ENCODE data around the gene HMMR.
A peak's percentile ranks its signal among the peaks of the same experiment; 100 is the strongest.

The HMMR gene

DNA sequence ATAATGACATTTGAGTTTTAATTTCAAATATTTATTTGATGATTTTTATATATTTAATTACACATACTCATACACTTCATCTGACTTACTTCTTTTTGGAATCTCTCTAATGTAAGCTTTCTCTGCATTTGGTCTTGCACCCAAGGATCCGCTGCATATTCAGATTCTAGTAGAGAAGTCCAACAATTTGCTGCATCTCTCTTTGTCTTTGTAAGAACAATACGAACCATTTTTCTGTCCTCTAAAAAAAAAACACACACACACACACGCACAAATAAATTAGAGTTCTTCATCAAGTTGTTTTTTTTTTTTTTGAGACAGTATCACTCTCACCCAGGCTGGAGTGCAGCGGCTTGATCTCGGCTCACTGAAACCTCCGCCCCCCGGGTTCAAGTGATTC is 3.6 kb upstream of the HMMR start:
- Histone ChIP-seq H3K27ac (no peak overlapping the region), H3K9me3 (ENCODE audit: control insufficient read depth, low read length) (no peaks in the 10 kb centered on the region), H3K36me3 (ENCODE audit: control insufficient read depth, insufficient read depth, low read length) (no peaks in the 10 kb centered on the region), H2AFZ (no peak overlapping the region), H3K4me2 (ENCODE audit: low read length) (no peak overlapping the region), H3K27me3 (ENCODE audit: control insufficient read depth, insufficient read depth, low read length) (no peaks in the 10 kb centered on the region), H3K9ac (no peak overlapping the region), H3K79me2 (no peaks in the 10 kb centered on the region), H3K4me1 (peaks cover 3% of the 10 kb centered on the region), H3K4me3 (ENCODE audit: low read depth, low read length) (no peak overlapping the region)
- TF ChIP-seq, protein P1, sequence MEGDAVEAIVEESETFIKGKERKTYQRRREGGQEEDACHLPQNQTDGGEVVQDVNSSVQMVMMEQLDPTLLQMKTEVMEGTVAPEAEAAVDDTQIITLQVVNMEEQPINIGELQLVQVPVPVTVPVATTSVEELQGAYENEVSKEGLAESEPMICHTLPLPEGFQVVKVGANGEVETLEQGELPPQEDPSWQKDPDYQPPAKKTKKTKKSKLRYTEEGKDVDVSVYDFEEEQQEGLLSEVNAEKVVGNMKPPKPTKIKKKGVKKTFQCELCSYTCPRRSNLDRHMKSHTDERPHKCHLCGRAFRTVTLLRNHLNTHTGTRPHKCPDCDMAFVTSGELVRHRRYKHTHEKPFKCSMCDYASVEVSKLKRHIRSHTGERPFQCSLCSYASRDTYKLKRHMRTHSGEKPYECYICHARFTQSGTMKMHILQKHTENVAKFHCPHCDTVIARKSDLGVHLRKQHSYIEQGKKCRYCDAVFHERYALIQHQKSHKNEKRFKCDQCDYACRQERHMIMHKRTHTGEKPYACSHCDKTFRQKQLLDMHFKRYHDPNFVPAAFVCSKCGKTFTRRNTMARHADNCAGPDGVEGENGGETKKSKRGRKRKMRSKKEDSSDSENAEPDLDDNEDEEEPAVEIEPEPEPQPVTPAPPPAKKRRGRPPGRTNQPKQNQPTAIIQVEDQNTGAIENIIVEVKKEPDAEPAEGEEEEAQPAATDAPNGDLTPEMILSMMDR (IDR thresholded peaks at IDR 0.05) = no peak

- TF ChIP-seq, protein P1 (IDR thresholded peaks at IDR 0.05) = no peak
- Histone ChIP-seq H3K27me3 (ENCODE audit: control insufficient read depth, insufficient read depth, low read length) (no peaks in the 10 kb centered on the region), H3K36me3 (ENCODE audit: control insufficient read depth, insufficient read depth, low read length) (no peaks in the 10 kb centered on the region), H3K9me3 (ENCODE audit: control insufficient read depth, low read length) (no peaks in the 10 kb centered on the region), H3K27ac (peak overlapping the region; percentile 93), H3K79me2 (no peaks in the 10 kb centered on the region), H2AFZ (peak overlapping the region; percentile 86), H3K4me1 (peaks cover 3% of the 10 kb centered on the region), H3K4me3 (ENCODE audit: low read depth, low read length) (peak overlapping the region; percentile 98), H3K4me2 (ENCODE audit: low read length) (peak overlapping the region; percentile 90), H3K9ac (no peak overlapping the region)
Measured at GRCh38 chr5:163458778-163459385, 1.6 kb upstream of the HMMR start.

DNA sequence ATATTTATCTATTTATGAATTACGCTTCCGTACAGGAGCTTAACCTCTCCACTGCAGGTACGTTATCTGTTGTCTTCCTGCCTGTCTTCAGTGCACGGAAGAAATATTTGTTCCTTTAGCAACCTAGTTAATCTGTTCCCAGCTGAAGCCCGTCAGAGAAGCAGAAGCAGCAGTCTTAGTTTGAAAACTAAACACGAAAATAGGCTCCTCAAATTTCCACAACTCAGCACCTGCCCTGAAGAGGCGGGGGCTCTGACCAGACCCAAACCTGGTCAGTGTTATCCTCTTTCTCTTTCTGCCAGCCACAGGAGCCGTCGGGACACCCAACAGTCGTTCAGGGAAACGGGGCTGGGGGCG is 992 bp upstream of the HMMR start:
- no peaks in the 10 kb centered on the region for H3K9me3 ChIP-seq (ENCODE audit: control insufficient read depth, low read length)
- no peaks in the 10 kb centered on the region for H3K79me2 ChIP-seq
- H3K9ac ChIP-seq = peak overlapping the region; percentile 57
- H3K27ac ChIP-seq = peak overlapping the region; percentile 93
- peak overlapping the region; percentile 86 for H2AFZ ChIP-seq
- no peaks in the 10 kb centered on the region for H3K27me3 ChIP-seq (ENCODE audit: control insufficient read depth, insufficient read depth, low read length)
- peaks cover 3% of the 10 kb centered on the region for H3K4me1 ChIP-seq
- no peaks in the 10 kb centered on the region for H3K36me3 ChIP-seq (ENCODE audit: control insufficient read depth, insufficient read depth, low read length)
- H3K4me2 ChIP-seq (ENCODE audit: low read length) = peak overlapping the region; percentile 90
- peak overlapping the region; percentile 98 for H3K4me3 ChIP-seq (ENCODE audit: low read depth, low read length)
- TF ChIP-seq, protein P1 (IDR thresholded peaks at IDR 0.05) = no peak

DNA sequence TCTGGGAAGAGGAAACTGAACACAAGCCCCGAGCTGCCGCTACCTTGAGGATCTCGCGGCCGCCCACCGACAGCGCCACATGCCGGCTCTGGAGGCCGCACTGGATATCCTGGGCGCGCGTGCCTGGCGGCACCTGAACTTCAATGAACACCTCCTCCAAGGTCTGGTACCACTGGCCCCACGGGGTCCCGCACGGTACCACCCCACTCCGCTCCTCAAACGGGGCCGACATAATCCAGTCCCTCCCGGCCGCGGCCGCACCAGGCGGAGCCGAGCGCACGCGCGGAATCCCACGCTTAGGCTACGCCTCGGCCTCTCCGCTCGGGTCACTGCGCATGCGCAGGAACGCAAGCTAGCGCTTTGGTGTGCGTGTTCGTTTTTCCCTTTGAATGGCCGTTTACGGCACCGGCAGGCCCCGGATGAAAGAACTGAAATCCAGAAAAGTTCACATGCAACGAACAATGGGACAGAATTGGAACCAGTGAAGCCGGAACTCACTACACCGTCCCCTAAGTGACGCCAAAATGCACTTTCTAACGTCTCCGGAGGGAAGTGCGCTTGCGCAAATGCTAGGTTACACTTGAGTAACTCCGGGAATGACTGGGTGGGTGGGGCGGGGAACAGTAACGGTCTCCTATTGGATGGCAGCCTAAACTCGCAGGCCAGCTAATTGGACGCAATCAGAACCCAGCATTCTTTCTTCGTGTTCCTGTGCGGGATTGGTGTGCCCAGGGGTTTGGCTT is 442 bp upstream of the HMMR start, which contains the start of gene NUDCD2:
Gene NUDCD2, minus strand, starts transcription at position 284 of the 743 bp plus-strand sequence. Its CDS starts 52 bp downstream, at position 232.
- Histone ChIP-seq H3K27ac (peak within 1 kb of the TSS; percentile 93), H2AFZ (peak within 1 kb of the TSS; percentile 86), H3K9me3 (ENCODE audit: control insufficient read depth, low read length) (no peaks in the 10 kb centered on the region)

More for the DNA sequence above, 442 bp upstream of the HMMR start, which contains the start of gene NUDCD2:
- Histone ChIP-seq H3K4me1 (peaks cover 3% of the 10 kb centered on the region), H3K4me3 (ENCODE audit: low read depth, low read length) (peak within 1 kb of the TSS; percentile 98), H3K36me3 (ENCODE audit: control insufficient read depth, insufficient read depth, low read length) (no peaks in the 10 kb centered on the region), H3K27me3 (ENCODE audit: control insufficient read depth, insufficient read depth, low read length) (no peaks in the 10 kb centered on the region), H3K79me2 (no peaks in the 10 kb centered on the region), H3K9ac (peak within 1 kb of the TSS; percentile 57), H3K4me2 (ENCODE audit: low read length) (peak within 1 kb of the TSS; percentile 90)
- TF ChIP-seq, protein P1 (IDR thresholded peaks at IDR 0.05) = peak; percentile 27
